Heart left ventricle (tissue), 13 donors: Measurements from ENCODE around the gene OR3A3.

Experiments
- CTCF ChIP-seq, 12 donors: fragments of 200-600 bp; sonication (generic) in 4 of 12; IDR thresholded peaks; one replicate each; pipeline versions ENCODE4 v1.5.0 to v1.8.0; 2018 to 2022; ENCODE audit warnings: antibody characterized with exemption in 12 of 12, mild to moderate bottlenecking in 5 of 12
- POLR2A ChIP-seq, 2 donors: fragments of 450-650 bp; IDR thresholded peaks; one replicate each; pipeline ENCODE4 v1.6.1; 2017; ENCODE audit warnings: antibody characterized with exemption in 2 of 2, mild to moderate bottlenecking in 2 of 2, moderate library complexity in 2 of 2
- donor health status: ischemic (EF 13 %, LVEDD 7.1; RV severe dilation, severe dysfunction).
- donor health status: DM: no; HTN: yes; CAD: no.
- donor health status: DM: no; HTN: no; CAD: no.
- donor health status: ischemic (EF 25% LVEDD 6.9; RV normal size, moderate dysfunction).
- donor health status: ischemic (EF 25% LVEDD 5.7; RV mildly dilated, moderate dysfunction).
- donor health status: ischemic (EF 35%, LVEDD 5.7; RV mildly dilated, moderate dysfunction).
- donor health status: nonischemic (EF 11% LVEDD 7.7; RV severe dilation, severe dysfunction).
- donor health status: DM: yes; HTN: yes; CAD: no.
- donor health status: PGD.
- donor health status: ischemic (EF 29% LVEDD 5.4; RV normal size, mild dysfunction).
- donor health status: nonischemic (EF 23%, LVEDD 6.1; RV moderate dilation, normal function).

- TF ChIP-seq CTCF (IDR thresholded peaks at IDR 0.05), result no peak
- TF ChIP-seq POLR2A (IDR thresholded peaks at IDR 0.05), result no peak
Measured at GRCh38 chr17:3389791-3390190, 21.4 kb upstream of the OR3A3 start.
